SHP77 treated with DMSO at 0.1 percent for 48 hours (cell line): ENCODE measurements around the gene ZFAND6.
A peak's percentile ranks its signal among the peaks of the same experiment; 100 is the strongest.

Experiments
- DNase-seq: peaks from one replicate; lab custom pipeline; 2025; lab: John Stamatoyannopoulos, UW

The ZFAND6 gene

GRCh38 chr15:80171787-80172186, 112.3 kb downstream of the ZFAND6 start:
- no peak for DNase-seq

- DNase-seq, result no peak
Measured at GRCh38 chr15:80172401-80172800, 112.9 kb downstream of the ZFAND6 start.

- DNase-seq, result peak; percentile 33
Measured at GRCh38 chr15:80173022-80173759, 113.7 kb downstream of the ZFAND6 start.

GRCh38 chr15:80174017-80174746, 114.7 kb downstream of the ZFAND6 start:
- no peak for DNase-seq

GRCh38 chr15:80175436-80175835, 116.0 kb downstream of the ZFAND6 start:
- no peak for DNase-seq

- no peak for DNase-seq
Measured at GRCh38 chr15:80176443-80176842, 117.0 kb downstream of the ZFAND6 start.

- DNase-seq, result no peak
Measured at GRCh38 chr15:80177156-80177555, 117.7 kb downstream of the ZFAND6 start.

GRCh38 chr15:80179025-80179759, 119.7 kb downstream of the ZFAND6 start:
- no peak for DNase-seq

GRCh38 chr15:80179935-80180334, 120.5 kb downstream of the ZFAND6 start:
- no peak for DNase-seq

- no peak for DNase-seq
Measured at GRCh38 chr15:80180468-80180867, 121.0 kb downstream of the ZFAND6 start.

- DNase-seq, result no peak
Measured at GRCh38 chr15:80180986-80181385, 121.5 kb downstream of the ZFAND6 start.

GRCh38 chr15:80182611-80183261, 123.3 kb downstream of the ZFAND6 start:
- DNase-seq, result no peak

GRCh38 chr15:80183306-80183705, 123.8 kb downstream of the ZFAND6 start:
- no peak for DNase-seq

GRCh38 chr15:80183886-80184285, 124.4 kb downstream of the ZFAND6 start:
- no peak for DNase-seq

- DNase-seq, result no peak
Measured at GRCh38 chr15:80184554-80184953, 125.1 kb downstream of the ZFAND6 start.

- DNase-seq, result no peak
Measured at GRCh38 chr15:80185152-80185551, 125.7 kb downstream of the ZFAND6 start.

- no peak for DNase-seq
Measured at GRCh38 chr15:80186066-80186465, 126.6 kb downstream of the ZFAND6 start.

- no peak for DNase-seq
Measured at GRCh38 chr15:80186597-80186996, 127.1 kb downstream of the ZFAND6 start.
